Large intestine (tissue), 3 donors: ENCODE data around the gene CYB5A. TPM values are rescaled to one million over a fixed set of nuclear protein-coding genes. Genes with fewer than 3 reads are reported as not detected.

ENCODE experiments used
- DNase-seq, 2 donors: peaks; one replicate each; pipeline versions ENCODE4 v3.0.0 to v3.0.0-alpha.2; 2013
- H3K27ac ChIP-seq: one replicate; pipeline ENCODE4 v1.5.1; 2013; ENCODE audit warnings: low read length
- H3K27me3 ChIP-seq: 2 replicates; pipeline ENCODE4 v1.6.1; 2013; ENCODE audit warnings: low read length; ENCODE audit not compliant: control insufficient read depth, insufficient read depth
- H3K36me3 ChIP-seq: 2 replicates; pipeline ENCODE4 v1.6.1; 2013; ENCODE audit warnings: low read length; ENCODE audit not compliant: control insufficient read depth, insufficient read depth
- H3K4me1 ChIP-seq: one replicate; pipeline ENCODE4 v1.6.1; 2013; ENCODE audit warnings: low read length; ENCODE audit not compliant: control insufficient read depth, insufficient read depth
- H3K4me3 ChIP-seq: one replicate; pipeline ENCODE4 v1.5.1; 2013; ENCODE audit warnings: low read length
- H3K9me3 ChIP-seq: one replicate; pipeline ENCODE4 v1.6.1; 2013; ENCODE audit warnings: mild to moderate bottlenecking, low read depth, low read length, moderate library complexity; ENCODE audit not compliant: control insufficient read depth
- WGBS: methylation state at CpG from one replicate; pipeline ENCODE4 v1.1.5; 2013; ENCODE audit warnings: low lambda C conversion rate; ENCODE audit not compliant: insufficient coverage; 5-methylcytosine and 5-hydroxymethylcytosine counted together
- polyA plus RNA-seq: library from polyadenylated mRNA; unstranded; fragments of 120-200 nt; gene quantifications from one replicate; pipeline ENCODE4 v1.2.1, GENCODE V29; 2013

CYB5A gene
- polyA plus RNA-seq, 1 donor, result 112 TPM

DNA sequence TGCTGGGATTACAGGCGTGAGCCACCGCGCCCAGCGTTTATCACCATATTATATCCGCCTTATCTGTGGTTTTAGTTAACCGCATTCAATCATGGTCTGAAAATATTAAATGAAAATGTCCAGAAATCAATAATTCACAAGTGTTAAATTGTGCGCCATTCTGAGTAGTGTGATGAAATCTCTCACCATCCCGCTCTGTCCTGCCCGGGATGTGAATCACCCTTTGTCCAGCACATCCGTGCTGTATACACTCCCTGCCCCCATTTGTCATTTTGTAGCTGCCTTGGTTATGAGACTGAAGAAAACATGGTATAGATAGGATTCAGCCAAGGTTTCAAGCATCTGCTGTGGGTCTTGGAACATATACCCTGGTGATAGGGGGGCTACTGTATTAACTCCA lies 72.7 kb downstream of the CYB5A start:
- 100% methylated on average over 1 of the region's 10 CpGs for WGBS
- Histone ChIP-seq H3K27ac (no peak overlapping the region), H3K27me3 (peaks cover 16% of the 10 kb centered on the region), H3K36me3 (no peaks in the 10 kb centered on the region), H3K4me1 (no peaks in the 10 kb centered on the region), H3K4me3 (no peak overlapping the region), H3K9me3 (no peaks in the 10 kb centered on the region)
- no peak for DNase-seq

DNA sequence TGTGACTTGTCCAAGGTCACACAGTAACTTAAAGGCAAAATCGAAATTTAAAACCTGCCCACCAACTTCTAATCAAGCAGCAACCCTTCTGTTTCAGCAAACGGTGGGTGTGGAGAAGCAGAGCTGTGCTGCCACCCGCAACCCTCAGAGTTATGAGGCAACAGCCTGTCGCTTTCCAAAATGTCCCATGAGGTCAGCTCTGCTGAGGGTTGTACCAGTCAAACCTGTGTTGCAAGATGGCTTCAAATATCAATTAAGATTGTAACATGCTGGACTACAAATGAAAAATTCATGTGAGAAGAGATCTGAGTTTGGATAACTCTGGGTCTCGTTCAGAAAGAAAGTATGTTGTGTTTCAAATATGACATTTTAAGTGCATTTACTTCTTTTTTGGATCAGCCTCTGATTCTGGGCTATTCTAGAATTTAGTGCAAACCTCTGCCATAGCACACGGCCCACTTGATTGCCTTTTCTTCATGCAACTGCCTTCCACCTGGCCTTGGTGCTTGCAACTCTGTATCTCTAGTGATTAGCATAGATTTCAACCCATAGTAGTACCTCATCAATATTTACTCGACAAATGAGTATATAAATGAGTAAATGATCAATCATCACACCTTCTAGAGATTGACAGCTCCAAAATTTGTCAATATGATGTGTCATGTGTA lies 74.2 kb downstream of the CYB5A start:
- no peak overlapping the region for H3K27ac ChIP-seq
- WGBS, result 100% methylated on average over 2 of the region's 7 CpGs
- H3K4me3 ChIP-seq, result no peak overlapping the region
- no peaks in the 10 kb centered on the region for H3K4me1 ChIP-seq
- no peak for DNase-seq
- no peaks in the 10 kb centered on the region for H3K36me3 ChIP-seq
- H3K27me3 ChIP-seq, result peaks cover 16% of the 10 kb centered on the region
- H3K9me3 ChIP-seq, result no peaks in the 10 kb centered on the region

DNA sequence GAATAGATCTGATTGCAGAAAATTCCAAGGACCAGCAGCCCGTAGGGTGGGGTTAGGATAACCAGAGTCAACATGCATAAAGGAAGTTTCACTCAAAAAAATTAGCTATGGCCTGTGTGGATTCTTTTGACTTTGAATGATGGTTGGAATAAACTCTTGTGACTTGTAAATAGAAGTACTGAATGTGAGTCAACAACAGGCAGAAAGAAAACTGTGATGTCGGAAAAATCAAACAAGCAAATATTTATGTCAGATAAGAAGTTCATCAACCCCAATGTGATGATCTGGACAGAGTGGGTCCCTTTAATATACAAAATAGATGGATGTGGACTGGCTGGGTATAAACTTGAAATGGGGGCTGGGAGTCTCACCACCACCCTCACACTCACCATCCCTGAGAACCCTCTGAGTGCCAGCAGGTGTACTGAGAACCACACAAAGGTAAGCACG lies 75.1 kb downstream of the CYB5A start:
- H3K27me3 ChIP-seq, result peaks cover 16% of the 10 kb centered on the region
- DNase-seq, result no peak
- H3K4me3 ChIP-seq, result no peak overlapping the region
- no peaks in the 10 kb centered on the region for H3K9me3 ChIP-seq
- H3K4me1 ChIP-seq, result no peaks in the 10 kb centered on the region
- no peak overlapping the region for H3K27ac ChIP-seq
- no peaks in the 10 kb centered on the region for H3K36me3 ChIP-seq
- WGBS, result 80% methylated on average over 1 of the region's 3 CpGs

DNA sequence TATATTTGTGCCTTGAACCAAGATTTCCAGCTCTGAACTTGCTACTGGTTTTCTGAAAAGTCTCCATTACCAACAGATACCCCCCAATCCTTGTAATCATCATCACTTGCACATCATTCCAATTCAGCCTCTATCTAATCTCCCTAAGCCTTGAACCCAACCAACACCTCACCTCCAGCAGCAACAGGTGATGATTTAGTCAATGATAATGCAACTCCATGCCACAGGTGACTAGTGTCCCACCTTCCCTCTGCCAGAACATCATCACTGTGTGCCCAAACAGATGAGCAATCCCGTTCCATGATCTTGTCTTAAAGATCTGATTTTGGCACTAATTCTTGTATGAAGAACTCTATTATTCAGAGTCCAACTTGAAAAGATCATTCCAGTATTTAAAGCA lies 75.9 kb downstream of the CYB5A start:
- no peaks in the 10 kb centered on the region for H3K9me3 ChIP-seq
- no peaks in the 10 kb centered on the region for H3K4me1 ChIP-seq
- WGBS, result no CpG with 5 or more reads among the region's 1 CpG
- H3K36me3 ChIP-seq, result no peaks in the 10 kb centered on the region
- no peak overlapping the region for H3K4me3 ChIP-seq
- H3K27me3 ChIP-seq, result peaks cover 16% of the 10 kb centered on the region
- DNase-seq, result no peak
- H3K27ac ChIP-seq, result no peak overlapping the region

DNA sequence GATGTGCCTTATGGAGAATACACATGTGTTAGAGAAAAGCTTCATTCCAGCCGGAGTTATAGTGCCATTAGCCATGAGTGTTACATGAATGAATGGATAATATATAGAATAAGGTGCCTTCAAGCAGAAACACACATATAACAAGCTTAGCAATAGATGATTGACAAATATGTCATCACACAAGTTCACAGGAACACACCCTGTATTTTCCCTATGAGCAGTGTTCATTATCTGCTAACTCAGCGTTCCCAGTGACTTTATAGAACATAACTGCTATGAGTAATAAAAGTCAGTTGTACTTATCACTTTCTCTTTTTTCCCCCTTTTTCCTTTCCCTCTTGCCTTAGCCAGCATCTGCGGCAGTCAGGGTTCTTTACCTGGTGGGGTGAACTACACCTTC lies 78.3 kb downstream of the CYB5A start:
- WGBS, result 34% methylated on average over 2 of the region's 3 CpGs
- Histone ChIP-seq H3K4me3 (no peak overlapping the region), H3K27ac (no peak overlapping the region), H3K9me3 (no peaks in the 10 kb centered on the region), H3K27me3 (peaks cover 16% of the 10 kb centered on the region), H3K4me1 (no peaks in the 10 kb centered on the region), H3K36me3 (no peaks in the 10 kb centered on the region)
- DNase-seq, result peak; percentile 53 to 73

DNA sequence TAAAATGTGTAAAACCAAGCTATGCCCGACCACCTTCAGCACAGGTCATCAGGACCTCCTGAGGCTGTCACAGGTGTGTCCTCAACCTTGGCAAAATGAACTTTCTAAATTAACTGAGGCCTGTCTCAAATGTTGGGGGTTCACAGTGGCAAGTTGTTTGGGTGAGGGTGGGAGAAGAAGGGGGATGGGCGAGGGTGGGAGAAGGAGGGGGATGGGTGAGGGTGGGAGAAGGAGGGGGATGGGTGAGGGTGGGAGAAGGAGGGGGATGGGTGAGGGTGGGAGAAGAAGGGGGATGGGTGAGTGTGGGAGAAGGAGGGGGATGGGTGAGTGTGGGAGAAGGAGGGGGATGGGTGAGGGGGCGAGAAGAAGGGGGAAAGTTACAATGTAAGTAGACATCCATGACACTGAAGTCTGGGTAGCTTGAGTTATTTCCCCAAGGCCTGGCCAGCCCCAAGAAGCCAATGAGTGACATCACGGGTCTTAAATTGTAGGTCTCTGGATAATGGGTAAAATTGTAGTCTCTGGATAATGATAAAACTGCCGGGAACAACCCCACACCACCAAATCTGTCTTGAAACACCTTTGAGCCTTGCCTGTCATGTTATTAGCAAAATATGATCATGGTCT lies 87.1 kb downstream of the CYB5A start:
- DNase-seq, result no peak
- H3K27ac ChIP-seq, result no peak overlapping the region
- no peaks in the 10 kb centered on the region for H3K27me3 ChIP-seq
- H3K4me1 ChIP-seq, result peaks cover 4% of the 10 kb centered on the region
- no peak overlapping the region for H3K4me3 ChIP-seq
- H3K36me3 ChIP-seq, result no peaks in the 10 kb centered on the region
- H3K9me3 ChIP-seq, result no peaks in the 10 kb centered on the region
- no CpG with 5 or more reads among the region's 5 CpGs for WGBS

DNA sequence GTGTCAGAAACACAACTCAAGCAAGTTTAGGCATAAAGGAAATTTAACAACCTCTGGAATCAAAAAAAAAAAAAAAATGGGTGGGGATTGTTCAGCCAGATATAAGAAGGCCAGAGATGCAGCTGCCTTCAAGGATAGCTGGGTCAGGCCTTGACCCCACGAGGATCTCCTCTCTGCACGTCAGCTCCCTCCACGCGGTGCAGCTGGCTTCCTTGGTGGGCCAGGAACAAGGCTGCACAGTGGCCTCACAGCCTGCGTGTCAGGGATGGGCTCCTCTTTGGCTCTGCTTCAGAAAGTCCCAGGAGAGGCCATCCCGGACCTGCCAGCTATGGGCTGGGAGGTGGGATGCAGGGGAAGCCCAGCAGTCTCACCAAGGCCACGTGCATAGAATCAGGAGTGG lies 88.0 kb downstream of the CYB5A start:
- no CpG with 5 or more reads among the region's 7 CpGs for WGBS
- Histone ChIP-seq H3K4me1 (peaks cover 4% of the 10 kb centered on the region), H3K27ac (no peak overlapping the region), H3K9me3 (no peaks in the 10 kb centered on the region), H3K4me3 (no peak overlapping the region), H3K36me3 (no peaks in the 10 kb centered on the region), H3K27me3 (no peaks in the 10 kb centered on the region)
- no peak for DNase-seq

Other genes with a start within 250 kb of the CYB5A start
- 0.73 TPM for gene FBXO15, start 144.1 kb downstream of the CYB5A start, polyA plus RNA-seq
- 41.5 TPM for gene TIMM21, start 143.4 kb downstream of the CYB5A start, polyA plus RNA-seq
- 0.01 TPM for gene C18orf63, start 23.9 kb upstream of the CYB5A start, polyA plus RNA-seq
- gene DIPK1C, start 165.3 kb upstream of the CYB5A start, polyA plus RNA-seq, result 0.33 TPM
- 300 TPM for gene CNDP2, start 204.4 kb upstream of the CYB5A start, polyA plus RNA-seq
- gene CNDP1, start 242.5 kb upstream of the CYB5A start, polyA plus RNA-seq, result 0.27 TPM